Stimulated activated naive CD4-positive, alpha-beta T cell treated with Interleukin-2 at 50 U/mL for 16 hours (primary cell): ENCODE data around the gene PCYT1A.
"Not testable (repeated sequence)": the region's sequence is repeated elsewhere in the genome, so short reads cannot be mapped to it uniquely, and the experiment has no call there.

ENCODE experiments used
- DNase-seq: peaks from one replicate; lab custom pipeline; 2025; lab: John Stamatoyannopoulos, UW

The PCYT1A gene

DNA sequence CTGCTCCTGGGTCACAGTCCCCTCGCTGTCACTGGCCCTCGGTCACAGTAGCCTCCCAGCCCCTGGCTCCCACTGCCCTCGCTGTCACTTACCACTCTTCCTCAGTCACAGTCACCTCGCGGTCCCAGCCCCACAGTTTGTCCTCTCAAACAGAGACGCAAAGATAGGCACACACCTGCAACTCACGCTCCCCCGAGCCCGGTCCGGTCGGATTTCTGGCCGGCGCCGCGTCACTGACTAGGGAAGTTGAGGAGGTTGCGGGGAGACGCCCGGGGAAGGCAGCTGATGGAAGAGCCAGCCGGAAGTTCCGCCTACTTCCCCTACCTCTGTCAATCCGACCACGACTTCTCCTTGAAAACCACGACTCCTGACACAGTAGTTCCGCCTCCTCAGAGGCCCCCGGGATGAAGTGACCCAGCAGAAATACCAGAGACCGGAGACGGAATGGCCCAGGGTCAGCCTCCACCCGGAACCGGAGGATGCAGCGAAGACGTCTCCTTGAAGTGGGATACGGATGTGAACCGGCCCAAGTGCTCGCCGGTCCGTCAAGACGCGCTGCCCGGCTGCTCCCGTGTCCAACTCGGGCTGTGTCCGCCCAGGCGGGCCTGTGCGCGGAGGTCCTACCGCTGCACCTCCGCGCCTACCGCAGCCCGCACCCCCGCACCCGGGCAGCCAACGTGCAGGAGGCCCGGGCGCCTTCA is at the start of gene PCYT1A:
PCYT1A (minus strand) TSS at position 287 of the 701 bp plus-strand sequence. CDS start 17,195 bp downstream, outside the sequence.
- peak; percentile 70 for DNase-seq

DNA sequence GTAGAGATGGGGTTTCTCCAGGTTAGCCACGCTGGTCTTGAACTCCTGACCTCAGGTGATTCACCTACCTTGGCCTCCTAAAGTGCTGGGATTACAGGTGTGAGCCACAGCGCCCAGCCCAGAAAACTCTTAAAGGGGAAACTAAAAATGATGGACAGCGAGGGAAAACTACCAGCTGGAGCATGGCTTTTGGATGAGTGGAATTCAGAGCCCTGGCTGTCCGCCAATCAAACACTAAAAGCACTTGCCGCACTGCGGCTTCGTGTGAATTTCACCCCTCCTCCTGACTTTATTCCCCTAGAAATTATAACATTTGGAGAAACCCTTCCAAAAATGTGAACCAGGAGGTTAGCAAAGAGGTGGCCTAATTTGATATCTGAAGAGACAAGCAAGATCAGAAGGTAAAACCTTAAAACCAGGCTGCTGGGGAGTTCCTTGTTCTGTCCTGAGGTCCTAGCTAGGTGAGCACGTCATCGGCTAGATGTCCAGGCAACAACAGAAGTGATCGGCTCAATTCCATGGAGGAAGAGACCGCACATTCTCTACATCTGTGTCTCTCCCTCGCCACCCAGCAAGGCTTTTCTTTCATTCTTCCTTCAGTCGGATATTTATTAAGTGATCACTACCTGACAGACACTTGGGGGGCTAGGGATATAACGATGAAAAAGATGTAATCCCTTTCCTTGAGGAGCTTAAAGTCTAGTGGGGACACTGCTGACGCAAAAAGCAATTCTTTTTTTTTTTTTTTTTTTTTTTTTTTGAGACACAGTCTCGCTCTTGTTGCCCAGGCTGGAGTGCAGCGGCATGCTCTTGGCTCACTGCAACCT is 49.0 kb upstream of the PCYT1A start:
- DNase-seq = no peak

DNA sequence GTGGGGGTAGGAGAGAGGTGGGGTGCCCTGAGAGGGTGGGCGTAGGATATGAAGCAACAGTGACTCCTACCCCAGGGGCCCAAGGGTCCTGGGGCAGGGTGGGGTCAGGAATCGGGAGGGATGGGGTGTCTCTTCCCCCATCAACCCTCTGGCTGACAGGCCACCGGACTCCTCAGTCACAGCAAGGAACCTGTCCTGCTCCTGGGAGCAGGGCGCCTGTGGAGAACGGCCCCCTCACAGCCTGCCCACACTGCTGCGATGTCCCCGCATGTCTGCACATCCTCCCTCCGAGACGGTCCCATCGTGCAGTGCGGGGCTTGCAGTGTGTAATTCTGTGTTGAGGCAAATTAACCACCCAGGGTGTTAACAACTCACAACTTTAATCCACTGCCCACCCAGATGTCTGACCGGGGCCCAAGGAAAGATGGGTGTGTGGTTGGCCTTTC is 48.0 kb upstream of the PCYT1A start:
- no peak for DNase-seq

DNA sequence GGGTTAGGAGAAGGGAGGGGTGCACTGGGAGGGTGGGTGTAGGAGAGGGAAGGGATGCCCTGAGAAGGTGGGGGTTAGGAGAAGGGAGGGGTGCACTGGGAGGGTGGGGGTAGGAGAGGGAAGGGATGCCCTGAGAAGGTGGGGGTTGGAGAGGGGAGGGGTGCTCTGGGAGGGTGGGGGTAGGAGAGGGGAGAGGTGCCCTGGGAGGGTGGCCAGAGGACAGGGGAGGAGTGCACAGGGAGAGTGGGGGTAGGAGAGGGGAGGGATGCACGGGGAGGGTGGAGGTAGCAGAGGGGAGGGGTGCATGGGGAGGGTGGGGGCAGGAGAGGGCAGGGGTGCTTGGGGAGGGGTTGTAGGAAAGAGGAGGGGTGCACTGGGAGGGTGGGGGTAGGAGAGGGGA is 47.5 kb upstream of the PCYT1A start:
- no peak for DNase-seq

DNA sequence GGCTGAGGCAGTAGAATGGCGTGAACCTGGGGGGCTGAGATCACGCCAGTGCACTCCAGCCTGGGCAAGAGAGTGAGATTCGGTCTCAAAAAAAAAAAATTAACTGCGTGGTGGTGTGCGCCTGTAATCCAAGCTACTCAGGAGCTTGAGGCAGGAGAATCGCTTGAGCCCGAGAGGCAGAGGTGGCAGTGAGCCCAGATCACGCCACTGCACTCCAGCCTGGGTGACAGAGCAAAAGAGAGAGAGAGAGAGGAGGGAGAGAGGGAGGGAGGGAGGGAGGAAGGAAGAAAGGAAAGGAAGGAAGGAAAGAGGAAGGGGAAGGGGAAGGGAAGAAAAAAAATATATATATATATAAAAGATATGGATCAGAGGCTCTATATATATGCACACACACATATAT is 44.6 kb upstream of the PCYT1A start:
- no peak for DNase-seq

DNA sequence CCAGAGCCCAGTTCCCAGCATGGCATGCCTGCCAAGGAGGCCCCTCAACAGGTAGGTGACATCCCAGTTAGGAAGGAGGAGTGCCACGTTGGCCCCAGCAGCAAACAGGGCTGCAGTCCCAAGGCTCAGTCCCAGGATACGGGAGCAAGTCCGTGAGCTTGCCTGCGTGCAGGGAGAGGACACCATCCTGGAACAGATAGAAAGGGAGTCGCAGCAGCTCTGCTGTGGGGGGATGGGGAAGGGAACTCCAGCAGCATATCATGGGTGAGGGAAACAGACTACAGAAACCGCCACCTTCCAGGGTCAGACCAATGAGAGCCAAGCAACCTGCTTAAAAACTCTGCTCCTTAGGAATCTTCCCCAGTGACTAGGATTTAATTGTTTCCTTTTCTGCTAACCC is 39.9 kb upstream of the PCYT1A start:
- DNase-seq = no peak

DNA sequence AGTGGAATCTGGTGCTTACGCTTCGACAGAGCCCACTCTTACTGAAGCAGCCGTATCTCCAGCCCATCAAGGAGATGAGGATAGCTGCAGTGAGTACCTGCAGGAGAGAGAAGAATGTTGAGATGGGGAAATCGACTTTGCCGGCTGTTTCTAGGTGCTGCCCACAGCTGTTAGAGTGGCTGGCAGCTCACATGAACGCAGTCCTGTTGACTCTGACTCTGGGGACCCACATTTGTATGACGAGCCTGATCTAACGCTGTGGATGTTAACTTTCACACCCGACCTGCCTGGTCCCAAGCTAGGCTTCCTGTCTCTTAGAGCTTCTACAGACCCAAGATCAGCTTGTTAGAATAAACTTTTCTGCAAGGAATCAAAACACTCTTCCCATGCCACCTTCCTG is 39.4 kb upstream of the PCYT1A start:
- no peak for DNase-seq

DNA sequence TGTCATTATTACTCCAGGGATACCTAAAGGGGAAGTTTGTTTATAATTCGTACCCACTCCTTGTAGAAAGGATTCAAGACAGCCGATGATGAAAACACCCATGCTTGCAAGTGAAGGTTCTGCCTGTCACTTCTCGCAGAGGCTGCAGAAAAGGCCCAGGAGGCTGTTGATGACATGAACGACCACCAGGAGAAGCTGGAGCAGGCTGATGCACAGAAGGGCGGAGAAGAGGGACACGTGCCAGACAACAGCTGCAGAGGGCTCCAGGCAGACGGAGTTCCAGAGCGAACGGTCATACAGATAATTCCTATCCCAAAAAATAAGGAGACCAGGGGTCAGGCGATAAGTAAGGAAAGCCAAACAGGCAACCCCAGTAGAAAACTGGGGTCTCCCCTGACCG is 36.2 kb upstream of the PCYT1A start:
- no peak for DNase-seq

DNA sequence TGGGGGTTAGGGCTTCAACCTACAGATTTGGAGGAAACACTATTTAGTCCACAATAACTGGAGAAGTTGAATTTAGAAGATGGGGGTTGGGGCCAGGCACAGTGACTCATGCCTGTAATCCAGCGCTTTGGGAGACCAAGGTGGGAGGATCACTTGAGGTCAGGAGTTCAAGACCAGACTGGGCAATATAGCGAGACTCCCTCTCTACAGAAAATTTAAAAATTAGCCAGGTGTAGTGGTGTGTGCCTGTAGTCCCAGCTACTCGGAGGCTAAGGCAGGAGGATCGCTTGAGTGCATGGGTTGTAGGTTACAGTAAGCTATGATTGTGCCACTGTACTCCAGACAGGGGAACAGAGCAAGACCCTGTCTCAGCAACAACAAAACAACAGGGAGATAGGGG is 35.5 kb upstream of the PCYT1A start:
- DNase-seq = no peak

DNA sequence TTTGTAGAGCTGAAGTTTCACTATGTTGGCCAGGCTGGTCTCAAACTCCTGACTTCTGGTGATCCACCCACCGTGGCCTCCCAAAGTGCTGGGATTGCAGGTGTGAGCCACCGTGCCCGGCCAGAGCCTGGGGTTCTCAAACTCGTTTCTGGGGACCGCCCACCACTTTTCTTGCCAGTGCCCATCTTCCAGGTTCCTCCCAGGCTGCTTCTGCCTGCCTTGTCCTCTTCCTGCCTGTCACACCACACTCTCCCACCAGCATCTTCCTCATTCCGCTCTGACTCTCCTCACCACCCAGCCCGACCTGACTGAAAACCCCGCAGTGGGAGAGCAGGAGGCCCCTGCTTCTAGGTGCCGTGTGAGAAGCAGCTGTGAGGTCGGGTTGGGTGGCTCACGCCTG is 33.6 kb upstream of the PCYT1A start:
- no peak for DNase-seq

DNA sequence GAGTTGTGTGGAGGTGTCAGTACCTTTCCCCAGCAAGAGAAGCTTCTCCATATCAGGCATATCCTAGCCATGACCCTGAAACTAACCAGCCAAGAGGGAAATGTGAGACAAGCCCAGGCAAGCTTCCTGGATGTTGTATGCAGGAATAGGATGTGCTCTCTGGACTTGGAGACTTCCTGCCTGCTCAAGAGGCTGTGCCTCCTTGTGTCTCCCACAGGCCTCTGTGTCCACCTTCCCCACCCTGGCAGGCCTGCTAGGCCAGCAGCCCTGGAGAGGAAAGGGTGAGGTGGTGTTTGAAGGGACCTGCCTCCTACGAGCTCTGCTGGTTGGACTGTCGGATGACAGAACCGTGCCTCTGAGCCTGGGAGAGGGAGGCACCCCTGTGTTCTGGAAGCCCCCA is 32.6 kb upstream of the PCYT1A start:
- no peak for DNase-seq

DNA sequence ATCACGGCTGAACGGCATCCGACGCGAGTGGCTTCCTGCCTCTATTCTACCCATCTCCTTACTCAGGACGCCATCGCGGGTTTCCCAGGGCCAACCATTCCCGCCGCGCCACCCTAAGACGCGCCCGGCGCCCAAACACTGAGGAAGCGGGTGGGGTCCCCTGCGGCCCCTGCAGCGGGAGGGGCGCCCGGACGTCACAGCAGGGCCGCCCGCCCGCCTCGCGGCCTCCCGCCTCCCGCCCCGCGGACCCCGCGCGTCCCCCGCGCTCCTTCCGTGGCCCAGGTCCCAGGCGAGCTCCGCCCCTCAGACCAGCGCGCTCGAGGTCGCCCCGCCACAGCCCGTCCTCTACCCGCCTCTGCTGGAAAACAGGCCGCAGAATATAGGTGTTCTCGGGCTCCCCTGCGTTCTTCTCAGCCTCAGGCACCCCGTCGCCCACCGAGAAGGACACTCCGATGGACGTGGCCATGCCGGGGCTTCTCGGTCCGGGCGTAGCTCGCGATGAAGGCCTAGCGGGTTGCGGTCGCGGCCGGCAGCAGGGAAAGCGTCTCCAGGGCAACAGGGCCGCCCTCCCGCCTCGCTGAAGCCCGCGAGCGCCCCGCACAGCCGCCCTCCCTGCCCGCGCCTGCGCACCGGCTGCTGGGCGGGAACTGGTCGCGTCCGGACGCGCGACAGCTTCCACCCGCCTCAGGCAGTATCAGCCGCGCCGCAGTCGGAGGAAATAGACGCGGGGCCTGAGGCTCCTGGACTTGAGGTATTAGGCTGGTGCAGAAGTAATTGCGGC is 30.4 kb upstream of the PCYT1A start, which contains the start of gene DYNLT2B:
DYNLT2B (minus strand) TSS at position 554 of the 781 bp plus-strand sequence; CDS start at position 466, 88 bp downstream.
- peak; percentile 85 for DNase-seq

DNA sequence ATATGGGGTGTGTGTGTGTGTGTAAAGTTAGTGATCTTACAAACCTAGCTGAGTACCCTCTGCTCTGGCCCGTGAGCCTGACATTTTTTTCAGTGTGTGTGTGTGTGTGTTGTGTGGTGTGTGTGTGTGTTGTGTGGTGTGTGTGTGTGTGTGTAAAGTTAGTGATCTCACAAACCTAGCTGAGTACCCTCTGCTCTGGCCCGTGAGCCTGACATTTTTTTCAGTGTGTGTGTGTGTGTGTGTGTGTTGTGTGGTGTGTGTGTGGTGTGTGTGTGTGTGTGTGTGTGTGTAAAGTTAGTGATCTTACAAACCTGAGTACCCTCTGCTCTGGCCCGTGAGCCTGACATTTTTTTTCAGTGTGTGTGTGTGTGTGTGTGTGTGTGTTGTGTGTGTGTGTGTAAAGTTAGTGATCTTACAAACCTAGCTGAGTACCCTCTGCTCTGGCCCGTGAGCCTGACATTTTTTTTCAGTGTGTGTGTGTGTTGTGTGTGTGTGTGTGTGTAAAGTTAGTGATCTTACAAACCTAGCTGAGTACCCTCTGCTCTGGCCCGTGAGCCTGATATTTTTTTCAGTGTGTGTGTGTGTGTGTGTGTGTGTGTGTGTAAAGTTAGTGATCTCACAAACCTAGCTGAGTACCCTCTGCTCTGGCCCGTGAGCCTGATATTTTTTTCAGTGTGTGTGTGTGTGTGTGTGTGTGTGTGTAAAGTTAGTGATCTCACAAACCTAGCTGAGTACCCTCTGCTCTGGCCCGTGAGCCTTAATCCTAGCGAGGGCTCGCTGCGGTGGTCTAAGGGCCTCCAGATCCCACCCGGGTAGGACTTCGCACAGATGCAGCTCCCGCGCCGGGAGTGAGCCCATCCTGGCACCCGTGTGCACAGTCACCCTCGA is 29.5 kb upstream of the PCYT1A start:
- DNase-seq = not testable (repeated sequence)

DNA sequence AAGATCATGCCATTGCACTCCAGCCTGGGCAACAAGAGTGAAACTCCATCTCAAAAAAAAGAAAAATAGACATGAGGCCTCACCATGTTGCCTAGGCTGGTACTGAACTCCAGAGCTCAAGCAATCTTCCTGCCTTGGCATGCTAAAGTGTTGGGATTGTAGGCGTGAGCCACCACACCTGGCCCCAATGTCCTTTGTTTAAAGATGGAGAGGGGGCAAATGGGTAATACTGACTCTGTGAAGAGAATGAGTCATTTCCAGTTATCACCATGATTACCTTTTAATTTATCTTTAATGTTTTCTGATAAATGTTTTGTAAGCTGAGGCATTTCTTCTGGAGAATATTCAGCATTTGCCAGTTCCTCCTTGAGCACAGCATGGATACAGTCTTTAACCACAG is 28.3 kb upstream of the PCYT1A start:
- DNase-seq = no peak

DNA sequence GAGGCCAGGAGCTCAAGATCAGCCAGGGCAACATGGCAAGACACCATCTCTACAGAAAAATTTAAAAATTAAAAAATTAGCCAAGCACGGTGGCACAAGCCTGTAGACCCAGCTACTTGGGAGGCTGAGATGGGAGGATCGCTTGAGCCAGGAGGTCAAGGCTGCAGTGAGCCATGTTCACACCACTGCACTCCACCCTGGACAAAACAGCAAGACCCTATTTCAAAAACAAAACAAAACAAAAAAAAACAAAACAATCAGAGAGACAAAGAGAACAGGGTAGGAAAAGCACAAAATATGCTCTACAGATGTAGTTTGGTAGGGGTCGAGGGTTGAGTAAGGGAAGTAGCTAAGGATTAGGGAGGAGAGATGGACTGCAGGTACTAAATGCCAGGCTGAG is 27.1 kb upstream of the PCYT1A start:
- no peak for DNase-seq

DNA sequence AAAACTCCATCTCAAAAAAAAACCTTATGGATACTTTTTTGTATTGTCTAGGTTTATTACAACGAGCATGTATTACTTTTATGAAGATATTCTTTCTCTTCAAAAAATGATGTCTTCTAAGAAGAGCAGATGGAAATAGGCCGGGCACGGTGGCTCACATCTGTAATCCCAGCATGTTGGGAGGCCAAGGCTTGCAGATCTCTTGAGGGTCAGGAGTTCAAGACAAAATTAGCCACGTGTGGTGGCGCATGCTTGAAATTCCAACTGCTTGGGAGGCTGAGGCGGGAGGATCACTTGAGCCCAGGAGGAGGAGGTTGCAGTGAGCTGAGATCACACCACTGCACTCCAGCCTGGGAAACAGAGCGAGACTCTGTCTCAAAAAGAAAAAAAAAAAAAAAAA is 26.6 kb upstream of the PCYT1A start:
- not testable (repeated sequence) for DNase-seq

DNA sequence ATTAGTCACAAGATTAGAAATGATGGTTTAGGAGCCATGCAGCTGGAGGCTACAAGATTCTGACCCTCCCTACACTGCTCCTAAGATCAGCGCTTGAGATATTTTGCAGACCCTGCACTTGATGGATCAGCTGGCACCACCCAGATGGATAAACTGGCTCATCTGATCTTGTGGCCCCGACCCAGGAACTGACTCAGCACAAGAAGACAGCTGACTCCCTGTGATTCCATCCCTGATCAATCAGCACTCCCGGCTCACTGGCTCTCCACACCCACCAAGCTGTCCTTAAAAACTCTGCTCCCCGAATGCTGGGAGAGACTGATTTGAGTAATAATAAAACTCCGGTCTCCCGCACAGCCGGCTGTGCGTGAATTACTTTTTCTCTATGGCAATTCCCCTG is 15.4 kb upstream of the PCYT1A start:
- DNase-seq = not testable (repeated sequence)

DNA sequence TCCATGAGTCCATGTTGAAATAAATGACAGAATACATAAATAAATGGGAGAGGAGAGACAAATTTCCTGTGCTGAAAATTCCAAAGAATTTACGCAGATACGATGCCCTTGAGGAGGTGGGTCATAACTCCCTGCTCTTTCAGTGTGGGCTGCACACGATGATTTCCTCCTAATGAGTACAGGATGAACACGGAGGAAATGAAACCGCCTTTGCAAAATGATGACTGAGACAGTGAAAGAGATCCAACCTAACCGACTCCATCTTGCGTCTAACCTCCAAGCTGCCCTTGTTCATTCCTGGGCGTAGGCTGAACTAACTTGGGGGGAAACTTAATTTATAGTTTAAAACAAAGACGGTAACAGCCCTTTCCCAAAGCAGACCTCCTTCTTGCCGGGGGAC is 15.0 kb upstream of the PCYT1A start:
- DNase-seq = not testable (repeated sequence)

DNA sequence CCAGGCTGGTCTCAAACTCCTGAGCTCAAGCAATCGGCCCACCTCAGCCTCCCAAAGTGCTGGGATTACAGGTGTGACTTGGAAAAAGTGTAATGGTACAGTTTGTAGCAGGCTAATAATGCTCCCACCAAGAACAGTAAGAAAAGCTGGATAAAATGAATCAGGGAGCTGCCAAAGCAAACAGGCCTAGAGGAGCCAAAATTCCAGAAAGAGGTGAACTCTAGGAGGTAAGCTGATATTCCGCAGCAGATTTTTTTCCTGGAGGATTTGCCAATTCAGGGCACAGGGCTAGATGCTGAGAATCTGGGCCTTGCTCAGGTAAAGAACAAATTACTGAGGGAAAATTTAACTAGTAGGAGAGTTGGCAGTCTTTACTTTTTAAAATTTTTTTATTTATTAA is 11.0 kb upstream of the PCYT1A start:
- no peak for DNase-seq

DNA sequence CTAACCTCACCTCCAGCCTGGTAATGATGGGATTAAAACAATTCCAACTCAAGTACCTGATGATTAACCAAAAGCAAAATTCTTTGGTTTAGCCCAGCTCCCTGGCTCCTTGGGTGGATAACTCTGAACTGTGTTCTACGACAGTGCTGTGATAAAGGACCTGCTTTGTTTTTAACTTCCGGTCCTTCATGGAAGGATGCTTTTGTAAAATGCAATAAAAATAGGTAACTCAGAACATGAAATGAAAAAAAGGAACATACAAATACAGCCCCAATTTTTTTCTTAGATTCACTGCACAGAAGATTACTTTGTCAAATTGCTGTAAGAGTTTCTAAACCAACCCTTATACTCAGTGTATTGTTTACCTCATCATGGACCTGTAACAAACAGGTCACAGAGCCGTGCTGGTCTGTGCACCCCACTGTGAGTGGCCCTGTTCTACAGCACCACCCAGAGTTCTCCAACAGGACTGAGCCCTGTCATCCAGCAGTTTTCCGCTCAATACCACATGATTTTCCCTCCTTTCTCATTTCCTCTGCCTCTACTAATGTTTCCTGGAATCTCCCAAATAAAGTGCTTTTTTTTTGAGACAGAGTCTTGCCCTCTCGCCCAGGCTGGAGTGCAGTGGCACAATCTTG is 4.9 kb upstream of the PCYT1A start:
- no peak for DNase-seq

DNA sequence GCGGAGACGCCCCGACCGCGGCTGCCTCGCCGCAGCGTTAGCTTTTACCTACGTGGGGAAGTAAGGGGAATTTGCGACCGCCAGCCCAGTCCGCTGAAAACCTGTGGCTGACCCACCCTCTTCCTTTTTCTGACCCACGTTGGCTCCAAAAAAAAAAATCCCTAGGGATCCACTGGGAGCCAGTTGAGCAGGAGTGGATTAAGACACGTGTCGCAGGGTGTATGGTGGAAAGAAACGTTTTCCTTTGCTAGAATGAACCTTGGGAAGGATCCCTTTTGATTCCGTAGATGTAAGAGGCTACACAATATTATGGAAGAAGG is 575 bp upstream of the PCYT1A start:
- DNase-seq = no peak
